Stimulated activated CD8-positive, alpha-beta memory T cell treated with anti-CD3 and anti-CD28 coated beads, Interleukin-4, amount 100 ng/mL, for 24 hours (primary cell): ENCODE results near the gene MYCL.
A peak's percentile ranks its signal among the peaks of the same experiment; 100 is the strongest.

Experiments used
- DNase-seq: peaks from one replicate; pipeline ENCODE4 v3.0.0-alpha.2; 2020; ENCODE audit warnings: low read depth

Gene MYCL

DNA sequence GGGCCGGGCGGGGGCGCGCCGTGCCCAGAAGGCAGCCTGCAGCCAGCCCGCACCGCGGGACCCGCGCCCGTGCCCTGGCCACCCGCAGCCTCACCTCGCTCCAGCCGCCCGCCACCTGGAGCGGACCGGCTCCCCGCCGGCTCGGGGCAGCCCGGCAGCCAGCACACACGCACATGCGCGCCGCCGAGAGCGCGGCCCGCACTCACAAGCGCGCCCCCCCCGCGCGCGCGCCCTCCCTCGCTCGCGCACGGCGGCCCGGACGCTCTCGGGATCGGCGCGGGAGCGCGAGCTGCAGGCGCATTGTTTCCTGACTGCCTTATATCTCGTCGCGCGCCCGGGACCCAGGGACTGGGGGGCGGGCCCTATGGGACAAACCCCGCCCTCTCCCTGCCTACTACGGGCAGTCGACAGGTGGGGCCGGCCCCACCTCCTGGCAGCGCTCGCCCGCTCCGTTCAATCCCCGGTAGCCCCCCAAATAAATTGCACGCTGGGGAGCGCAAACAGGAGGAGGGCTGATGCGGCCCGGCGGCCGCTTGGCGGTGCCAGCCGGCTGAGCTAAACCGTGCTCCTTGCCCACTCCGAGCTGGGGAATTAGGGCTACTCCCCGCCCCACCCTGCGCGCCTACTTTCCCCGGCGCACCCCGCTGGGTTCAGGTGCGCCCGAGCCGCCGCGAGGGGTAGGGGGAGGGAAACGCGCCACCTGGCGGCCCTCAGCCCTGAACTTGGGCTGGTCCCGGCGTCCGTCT is at the start of gene MYCL:
Gene MYCL, minus strand, starts transcription at position 204 of the 746 bp plus-strand sequence. CDS start 483 bp downstream, outside the sequence.
- peak; percentile 60 for DNase-seq

DNA sequence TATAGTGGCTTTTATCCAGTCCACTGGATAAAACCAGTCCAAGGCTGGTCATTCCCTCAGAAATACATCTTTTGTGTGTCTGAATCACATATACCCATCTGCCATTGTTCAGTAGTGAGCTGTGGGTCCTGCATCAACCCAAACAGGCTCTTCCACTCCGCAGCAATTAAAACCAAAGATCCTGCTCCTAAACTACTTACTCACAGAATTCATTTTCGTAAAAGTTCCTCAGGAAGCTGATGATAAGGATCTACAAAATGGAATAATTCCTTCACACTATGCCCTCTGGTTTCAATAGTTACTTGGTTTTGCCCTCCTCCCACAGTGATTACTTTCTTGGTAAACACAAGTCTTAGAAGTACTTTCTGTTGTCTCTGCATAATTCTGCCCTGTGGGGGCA is 48.2 kb upstream of the MYCL start:
- DNase-seq: no peak

DNA sequence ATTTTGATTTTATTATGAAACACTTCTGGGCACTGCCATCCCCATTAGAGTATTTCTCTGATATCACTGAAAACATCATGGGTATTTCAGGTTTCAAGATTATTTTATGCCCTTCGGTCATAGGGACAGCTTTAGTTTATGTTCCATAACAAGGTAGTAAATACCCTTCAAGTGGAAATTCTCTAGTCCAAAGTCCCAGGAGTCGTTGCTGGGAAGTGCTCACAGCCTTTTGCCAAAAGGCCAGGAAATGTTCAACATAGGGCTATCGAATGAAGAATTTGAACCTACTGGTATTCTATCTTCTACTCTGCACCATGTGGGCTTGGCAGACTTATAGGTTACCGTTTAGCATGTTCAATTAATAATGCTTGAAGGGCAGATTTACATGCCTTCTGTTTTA is 45.5 kb upstream of the MYCL start:
- DNase-seq: no peak

DNA sequence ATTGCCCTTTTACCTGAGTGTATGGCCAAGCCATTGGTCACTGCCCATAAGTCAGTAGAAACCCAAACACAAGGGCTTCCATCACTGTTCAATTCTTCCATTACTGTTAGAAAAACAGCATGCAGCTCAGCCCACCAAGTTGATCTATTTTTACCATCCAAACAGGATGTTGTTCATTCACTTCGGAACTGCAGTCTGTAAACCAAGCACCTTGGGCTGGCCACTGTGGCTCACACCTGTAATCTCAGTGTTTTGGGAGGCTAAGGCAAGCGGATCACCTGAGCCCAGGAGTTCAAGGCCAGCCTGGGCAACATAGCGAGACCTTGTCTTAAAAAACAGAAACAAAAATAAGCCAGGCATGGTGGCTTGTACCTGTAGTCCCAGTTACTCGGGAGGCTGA is 44.5 kb upstream of the MYCL start:
- DNase-seq: no peak

- DNase-seq: no peak
These were observed 42.8 kb upstream of the MYCL start for GRCh38 chr1:39944410-39945112.

DNA sequence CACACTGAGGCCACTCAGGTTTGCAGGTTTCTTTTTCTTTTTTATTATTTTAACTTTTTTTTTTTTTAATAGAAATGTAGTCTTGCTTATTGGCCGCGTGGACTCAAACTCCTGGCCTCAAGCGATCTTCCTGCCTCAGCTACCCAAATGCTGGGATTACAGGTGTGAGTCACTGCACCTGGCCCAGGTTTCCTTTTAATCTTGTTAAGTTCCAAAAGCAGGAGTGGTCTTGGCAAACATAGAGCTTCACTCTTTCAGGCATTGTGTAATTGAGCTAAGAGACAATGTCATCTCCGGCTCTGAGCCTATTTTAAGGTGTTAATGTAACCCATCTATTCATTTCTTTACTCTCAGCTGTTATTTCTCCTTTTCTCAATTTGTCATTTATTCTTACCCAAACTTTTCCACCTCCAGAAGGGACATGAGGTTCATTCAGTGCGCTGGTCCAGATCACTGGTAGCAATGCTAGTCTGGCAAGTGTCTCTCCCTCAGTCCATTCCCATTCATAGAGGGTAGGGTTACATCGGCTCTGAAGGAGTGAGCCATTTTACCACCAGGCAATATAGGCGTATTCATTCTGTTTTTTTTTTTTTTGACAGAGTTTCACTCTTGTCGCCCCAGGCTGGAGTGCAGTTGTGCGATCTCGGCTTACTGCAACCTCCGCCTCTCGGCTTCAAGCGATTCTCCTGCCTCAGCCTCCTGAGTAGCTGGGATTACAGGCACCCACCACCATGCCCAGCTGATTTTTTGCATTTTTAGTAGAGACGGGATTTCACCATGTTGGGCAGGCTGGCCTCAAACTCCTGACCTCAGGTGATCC is 42.0 kb upstream of the MYCL start:
- DNase-seq: no peak

- no peak for DNase-seq
These were observed 39.5 kb upstream of the MYCL start for GRCh38 chr1:39940980-39941871.

DNA sequence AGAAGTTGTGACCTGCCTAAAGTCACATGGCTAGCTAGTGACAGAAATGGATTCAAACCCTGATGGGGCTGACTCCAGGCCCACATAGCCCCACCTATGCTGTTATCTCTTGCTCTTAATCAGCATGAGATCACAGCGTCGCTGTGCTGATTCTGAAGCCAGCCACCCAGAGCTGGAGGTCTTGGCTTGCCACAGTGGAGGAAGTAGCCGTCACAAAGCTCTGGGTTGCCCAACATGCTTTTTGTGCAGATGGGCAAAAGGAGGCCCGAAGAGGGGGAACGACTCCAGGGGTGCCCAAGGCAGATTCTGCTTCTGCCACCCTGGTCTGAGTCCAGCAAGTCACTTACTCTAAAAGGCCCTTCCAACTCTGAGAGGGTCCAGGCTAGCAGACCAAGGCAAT is 38.5 kb upstream of the MYCL start:
- DNase-seq: no peak

GRCh38 chr1:39938856-39939255 is 37.1 kb upstream of the MYCL start:
- no peak for DNase-seq

DNA sequence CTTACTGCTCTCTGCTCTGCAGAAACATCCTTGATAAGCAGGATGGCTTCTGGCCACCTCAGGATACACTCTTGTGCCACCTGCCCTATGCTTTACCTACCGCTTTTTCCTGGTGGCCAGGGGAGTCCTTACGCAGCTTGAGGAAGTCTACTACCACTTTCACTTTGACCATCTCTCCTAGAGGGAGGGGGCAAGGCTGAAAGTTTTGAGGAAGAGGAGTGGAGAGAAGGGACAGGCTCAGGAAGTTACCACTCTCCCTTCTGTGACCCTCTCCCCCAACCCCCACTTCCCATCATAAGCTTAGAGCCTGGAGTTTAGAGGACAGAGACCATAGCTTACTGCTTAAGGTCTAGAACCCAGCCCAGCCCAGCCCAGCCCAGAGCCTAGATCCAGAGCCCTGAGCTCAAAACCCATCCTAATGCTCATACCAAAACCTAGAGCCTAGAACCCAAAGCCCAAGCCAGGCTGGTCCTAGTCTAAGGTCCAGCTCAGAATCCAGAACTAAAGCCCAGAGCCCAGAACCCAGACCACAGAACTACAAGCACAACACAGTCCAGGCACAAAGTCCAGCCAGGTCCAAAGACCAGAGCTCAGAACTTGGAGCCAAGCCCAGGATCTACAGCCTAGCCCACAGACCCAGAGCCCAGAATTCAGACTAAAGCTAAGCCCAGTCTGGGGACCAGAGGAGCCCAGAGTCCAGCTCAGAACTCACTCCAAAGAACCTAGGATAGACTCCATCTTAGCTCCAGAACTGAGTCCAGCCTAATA is 35.2 kb upstream of the MYCL start:
- no peak for DNase-seq

GRCh38 chr1:39933956-39934941 is 32.5 kb upstream of the MYCL start:
- no peak for DNase-seq

DNA sequence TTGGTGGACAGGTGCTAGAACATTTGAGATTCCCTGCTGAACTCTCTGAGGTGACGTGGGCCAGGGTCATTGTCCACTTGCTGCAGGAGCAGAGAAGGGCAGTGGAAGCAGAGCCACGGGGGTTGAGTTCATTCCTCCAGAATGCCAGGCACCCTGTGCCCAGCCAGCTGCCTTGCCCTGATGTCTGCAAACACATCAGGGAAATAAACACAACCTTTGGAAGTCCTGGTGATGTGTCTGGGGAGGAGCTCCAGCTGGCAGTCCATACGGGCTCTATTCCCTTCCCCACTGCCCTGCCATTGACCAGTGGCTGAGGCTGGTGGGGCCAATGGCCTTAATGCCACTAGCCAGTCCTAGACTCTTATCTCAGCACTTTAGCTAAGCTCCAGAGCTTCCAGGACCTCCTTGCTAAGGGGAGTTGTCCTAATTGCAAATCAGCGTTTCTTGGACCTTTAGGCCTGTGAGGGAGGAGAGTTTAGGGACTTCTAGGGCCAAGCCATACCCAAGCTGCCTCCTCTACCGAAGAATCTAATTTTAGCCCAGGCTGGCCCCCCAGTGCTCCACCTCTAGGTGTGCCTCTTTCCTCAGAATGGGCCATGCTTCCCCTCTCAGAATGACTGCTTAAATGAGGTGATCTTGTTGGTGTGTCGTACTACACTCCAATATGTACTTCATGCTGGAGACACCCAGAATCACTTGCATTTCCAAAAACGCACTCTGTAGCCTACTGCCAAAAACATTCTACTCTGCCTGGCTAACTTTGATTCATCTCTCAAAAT is 27.3 kb upstream of the MYCL start:
- no peak for DNase-seq

DNA sequence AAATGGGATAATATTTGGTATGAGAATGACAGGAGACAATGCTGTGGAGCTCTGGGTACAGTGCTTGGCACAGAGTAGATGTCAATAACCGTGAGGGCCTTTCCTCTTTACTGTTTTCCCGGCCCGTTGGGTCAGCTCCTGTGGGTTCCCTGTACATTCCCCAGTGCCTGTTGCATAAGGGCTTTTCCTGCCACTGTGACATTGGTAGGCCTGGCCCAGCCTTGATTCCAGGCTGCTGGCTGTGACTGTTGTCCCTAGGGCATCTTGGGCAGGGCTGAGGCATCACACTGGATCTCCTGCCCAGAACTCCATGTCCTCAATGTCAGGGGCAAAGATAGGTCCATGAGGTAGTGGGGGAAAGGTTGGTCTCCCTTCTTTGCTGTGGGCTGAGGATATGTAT is 25.8 kb upstream of the MYCL start:
- no peak for DNase-seq

DNA sequence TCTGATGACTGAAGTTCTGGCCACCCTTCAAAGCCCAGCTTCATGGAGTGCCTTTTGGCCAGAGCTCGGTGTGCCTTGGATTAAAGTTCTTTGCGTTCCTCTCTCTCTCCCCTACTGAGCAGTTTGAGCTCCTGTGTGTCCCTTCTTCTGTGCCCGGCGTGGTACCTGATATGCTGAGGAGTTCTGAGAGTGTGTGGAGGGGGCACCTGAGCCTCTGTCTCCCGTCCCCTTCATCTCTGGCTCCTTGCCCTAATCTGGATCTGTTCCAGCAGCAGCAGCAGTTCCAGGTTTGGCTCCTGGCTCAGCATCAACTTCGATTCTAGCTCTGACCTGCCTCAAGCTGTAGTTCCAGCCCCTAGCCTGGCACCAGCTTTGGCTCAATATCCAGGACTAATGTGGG is 25.1 kb upstream of the MYCL start:
- no peak for DNase-seq

DNA sequence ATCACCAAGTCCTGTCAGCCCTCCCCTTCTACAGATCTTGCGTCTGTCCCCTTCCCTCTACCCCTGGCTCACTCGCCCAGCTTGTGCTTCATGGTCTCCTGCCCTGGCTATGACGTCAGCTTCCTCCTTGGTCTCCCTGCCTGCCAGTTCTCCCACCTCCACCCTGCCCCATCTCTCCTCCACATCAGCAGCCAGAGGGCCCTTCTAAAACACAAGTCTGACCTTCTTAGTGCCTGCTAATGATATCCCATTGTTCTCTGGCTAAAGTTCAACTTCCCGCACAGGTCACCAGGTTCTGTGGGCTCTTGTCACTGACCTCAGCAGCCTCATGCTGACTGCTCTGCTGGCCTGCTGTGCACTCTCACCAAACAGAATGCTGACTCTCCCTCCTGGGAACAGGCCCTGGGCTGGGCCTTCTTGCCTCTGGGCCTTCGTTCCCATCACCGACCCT is 24.7 kb upstream of the MYCL start:
- no peak for DNase-seq

DNA sequence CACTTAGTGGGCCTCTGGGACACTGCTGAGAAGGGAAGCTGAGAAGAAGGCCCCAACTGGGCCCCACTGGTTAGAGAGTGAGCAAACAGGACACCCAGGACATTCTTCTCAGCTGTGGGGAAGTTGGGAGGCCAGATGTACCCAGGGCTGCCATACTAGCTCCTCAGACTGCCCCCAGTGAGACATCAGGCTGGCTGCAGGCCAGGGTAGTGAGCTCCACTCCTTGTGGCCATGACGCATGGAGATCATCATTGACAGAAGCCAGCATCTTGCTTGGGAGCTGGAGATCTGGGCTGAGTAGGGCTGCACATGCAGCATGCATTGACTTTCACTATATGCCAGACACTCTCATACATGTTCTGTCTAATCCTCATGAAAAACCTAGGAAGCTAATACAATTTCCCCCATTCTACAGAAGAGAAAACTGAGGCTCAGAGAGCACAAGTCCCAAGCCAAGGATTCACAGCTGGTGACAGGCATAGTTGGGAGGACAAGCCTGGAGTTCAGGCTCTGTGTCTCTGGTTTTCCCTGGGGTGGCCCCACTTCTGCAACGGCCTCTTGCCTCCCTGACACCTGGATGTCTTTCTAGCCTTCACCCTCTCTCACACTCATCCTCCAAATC is 24.1 kb upstream of the MYCL start:
- DNase-seq: no peak

DNA sequence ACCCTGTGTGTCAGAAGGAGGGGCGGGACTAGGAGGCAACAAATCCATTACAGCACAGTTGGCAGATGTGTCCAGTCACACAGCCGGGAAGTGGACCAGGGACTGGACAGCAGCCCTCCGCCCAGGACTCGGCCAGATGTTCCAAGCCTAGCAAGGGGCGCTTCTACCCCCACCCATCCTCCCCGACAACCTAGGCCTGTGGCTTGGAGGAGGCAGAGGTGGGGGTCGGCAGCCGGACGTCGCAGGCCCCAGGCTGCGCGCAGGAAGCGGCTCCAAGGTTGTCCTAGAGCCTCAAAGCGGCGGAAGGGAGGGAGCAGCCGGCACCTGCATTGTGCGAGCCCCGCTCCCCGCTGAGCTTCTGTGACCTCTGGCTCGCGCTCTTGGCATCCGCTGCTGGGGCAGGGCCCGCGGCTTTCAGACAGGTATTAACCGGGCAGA is 20.6 kb upstream of the MYCL start:
- no peak for DNase-seq

DNA sequence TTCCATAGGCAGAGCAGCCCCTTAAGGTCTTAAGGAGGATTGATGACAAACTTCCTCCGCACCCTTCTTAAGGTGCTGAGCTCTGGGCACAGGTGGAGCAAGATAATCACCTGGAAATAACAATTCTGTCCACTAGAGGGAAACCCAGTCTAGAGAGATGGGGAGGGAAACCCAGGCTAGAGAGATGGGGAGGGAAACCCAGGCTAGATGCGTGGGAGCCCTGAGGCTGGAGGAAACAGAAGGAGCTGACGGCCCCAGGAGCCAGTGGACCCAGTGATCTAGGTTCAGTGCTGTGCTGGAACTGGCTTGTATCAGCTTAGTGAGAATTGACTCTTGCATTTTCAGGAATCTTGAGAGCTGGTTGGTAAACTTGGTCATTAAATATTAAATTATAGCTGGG is 17.8 kb upstream of the MYCL start:
- peak; percentile 36 for DNase-seq
